Measurements from ENCODE around the gene IL16.

Gene IL16

DNA sequence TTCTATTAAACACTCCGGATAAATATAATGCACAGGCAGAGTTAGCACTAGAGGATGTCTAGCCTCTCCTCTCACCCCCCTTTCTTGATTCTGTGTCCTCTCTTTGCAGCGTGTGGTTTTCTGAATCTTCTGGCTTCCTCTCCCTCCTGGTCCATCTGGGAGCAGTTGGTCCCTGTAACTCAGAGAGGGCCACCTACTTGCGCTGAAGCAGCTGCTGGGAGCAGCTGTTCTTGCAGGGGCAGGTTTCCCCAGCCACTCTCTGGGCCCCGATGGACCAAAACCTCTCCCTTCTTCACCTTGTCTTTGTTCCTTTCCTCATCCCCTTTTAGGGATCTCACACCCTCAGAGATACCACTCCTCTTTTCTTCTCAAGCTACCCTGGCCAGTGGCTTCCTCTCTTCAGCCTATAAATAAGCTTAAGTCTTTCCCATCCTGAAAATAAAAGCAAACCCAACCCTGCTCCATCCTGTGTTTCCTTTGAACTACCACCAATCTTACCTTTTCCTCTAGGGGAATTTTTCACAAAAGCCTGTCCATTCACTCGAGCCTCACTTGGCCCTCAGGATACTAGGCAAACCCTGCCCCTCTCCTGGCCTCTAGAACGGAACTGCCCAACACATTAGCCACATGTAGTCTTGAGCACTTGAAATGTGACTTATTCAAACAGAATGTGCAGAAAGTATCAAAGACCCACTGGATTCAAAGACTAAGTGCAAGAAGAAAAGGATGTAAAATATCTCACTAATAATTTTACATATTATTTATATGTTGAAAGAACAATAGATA, 67.6 kb downstream of the IL16 start:
- Histone ChIP-seq H3K4me1 (ENCODE audit: insufficient read depth, low read length) (peaks cover 4% of the 10 kb centered on the region; the same call in 1 of the 2 replicates), H3K27ac (ENCODE audit: low read length) (no peak overlapping the region), H3K36me3 (ENCODE audit: insufficient read depth, low read depth, low read length) (no peaks in the 10 kb centered on the region), H3K27me3 (ENCODE audit: insufficient read depth, low read length) (0 out of 2 replicates have a peak, but pooled peaks cover 4% of the 10 kb centered on the region), H3K9ac (ENCODE audit: low read depth, low read length) (no peak overlapping the region), H3K4me3 (ENCODE audit: low read length) (no peak overlapping the region), H3K9me3 (ENCODE audit: insufficient read depth, low read depth, low read length) (no peaks in the 10 kb centered on the region)

- Histone ChIP-seq H3K9me3 (ENCODE audit: insufficient read depth, low read depth, low read length) (no peaks in the 10 kb centered on the region), H3K9ac (ENCODE audit: low read depth, low read length) (no peak overlapping the region), H3K27ac (ENCODE audit: low read length) (no peak overlapping the region), H3K36me3 (ENCODE audit: insufficient read depth, low read depth, low read length) (no peaks in the 10 kb centered on the region), H3K4me3 (ENCODE audit: low read length) (peak overlapping the region; percentile 54; the same call in 1 of the 2 replicates), H3K4me1 (ENCODE audit: insufficient read depth, low read length) (peaks cover 4% of the 10 kb centered on the region; the same call in 1 of the 2 replicates), H3K27me3 (ENCODE audit: insufficient read depth, low read length) (0 out of 2 replicates have a peak, but pooled peaks cover 4% of the 10 kb centered on the region)
These were observed 68.7 kb downstream of the IL16 start for GRCh38 chr15:81265256-81265943.

- Histone ChIP-seq H3K36me3 (ENCODE audit: insufficient read depth, low read depth, low read length) (no peaks in the 10 kb centered on the region), H3K27me3 (ENCODE audit: insufficient read depth, low read length) (0 out of 2 replicates have a peak, but pooled peaks cover 4% of the 10 kb centered on the region), H3K4me1 (ENCODE audit: insufficient read depth, low read length) (peaks cover 4% of the 10 kb centered on the region; the same call in 1 of the 2 replicates), H3K4me3 (ENCODE audit: low read length) (peak overlapping the region; percentile 54), H3K9me3 (ENCODE audit: insufficient read depth, low read depth, low read length) (no peaks in the 10 kb centered on the region), H3K9ac (ENCODE audit: low read depth, low read length) (peak overlapping the region; percentile 24; the same call in 1 of the 2 replicates), H3K27ac (ENCODE audit: low read length) (no peak overlapping the region)
These were observed 69.5 kb downstream of the IL16 start for GRCh38 chr15:81265944-81266775.

- H3K36me3 ChIP-seq (ENCODE audit: insufficient read depth, low read depth, low read length): no peaks in the 10 kb centered on the region
- no peak overlapping the region for H3K4me3 ChIP-seq (ENCODE audit: low read length)
- H3K9me3 ChIP-seq (ENCODE audit: insufficient read depth, low read depth, low read length): no peaks in the 10 kb centered on the region
- H3K27me3 ChIP-seq (ENCODE audit: insufficient read depth, low read length): 0 out of 2 replicates have a peak, but pooled peaks cover 4% of the 10 kb centered on the region
- no peak overlapping the region for H3K9ac ChIP-seq (ENCODE audit: low read depth, low read length)
- H3K4me1 ChIP-seq (ENCODE audit: insufficient read depth, low read length): peaks cover 4% of the 10 kb centered on the region; the same call in 1 of the 2 replicates
- H3K27ac ChIP-seq (ENCODE audit: low read length): no peak overlapping the region
These were observed 71.7 kb downstream of the IL16 start for GRCh38 chr15:81268340-81268739.

GRCh38 chr15:81268881-81269601, 72.4 kb downstream of the IL16 start:
- Histone ChIP-seq H3K9me3 (ENCODE audit: insufficient read depth, low read depth, low read length) (no peaks in the 10 kb centered on the region), H3K27me3 (ENCODE audit: insufficient read depth, low read length) (0 out of 2 replicates have a peak, but pooled peaks cover 4% of the 10 kb centered on the region), H3K4me1 (ENCODE audit: insufficient read depth, low read length) (peaks cover 4% of the 10 kb centered on the region; the same call in 1 of the 2 replicates), H3K36me3 (ENCODE audit: insufficient read depth, low read depth, low read length) (no peaks in the 10 kb centered on the region), H3K4me3 (ENCODE audit: low read length) (no peak overlapping the region), H3K27ac (ENCODE audit: low read length) (no peak overlapping the region), H3K9ac (ENCODE audit: low read depth, low read length) (no peak overlapping the region)

- Histone ChIP-seq H3K9me3 (ENCODE audit: insufficient read depth, low read depth, low read length) (no peaks in the 10 kb centered on the region), H3K36me3 (ENCODE audit: insufficient read depth, low read depth, low read length) (no peaks in the 10 kb centered on the region), H3K27me3 (ENCODE audit: insufficient read depth, low read length) (0 out of 2 replicates have a peak, but pooled peaks cover 4% of the 10 kb centered on the region), H3K27ac (ENCODE audit: low read length) (no peak overlapping the region), H3K9ac (ENCODE audit: low read depth, low read length) (no peak overlapping the region), H3K4me3 (ENCODE audit: low read length) (no peak overlapping the region), H3K4me1 (ENCODE audit: insufficient read depth, low read length) (peaks cover 4% of the 10 kb centered on the region; the same call in 1 of the 2 replicates)
These were observed 73.5 kb downstream of the IL16 start for GRCh38 chr15:81270188-81270587.

- H3K4me3 ChIP-seq (ENCODE audit: low read length): no peak overlapping the region
- no peak overlapping the region for H3K27ac ChIP-seq (ENCODE audit: low read length)
- no peaks in the 10 kb centered on the region for H3K9me3 ChIP-seq (ENCODE audit: insufficient read depth, low read depth, low read length)
- 0 out of 2 replicates have a peak, but pooled peaks cover 4% of the 10 kb centered on the region for H3K27me3 ChIP-seq (ENCODE audit: insufficient read depth, low read length)
- no peaks in the 10 kb centered on the region for H3K36me3 ChIP-seq (ENCODE audit: insufficient read depth, low read depth, low read length)
- no peak overlapping the region for H3K9ac ChIP-seq (ENCODE audit: low read depth, low read length)
- peaks cover 3% of the 10 kb centered on the region; the same call in 1 of the 2 replicates for H3K4me1 ChIP-seq (ENCODE audit: insufficient read depth, low read length)
These were observed 74.3 kb downstream of the IL16 start for GRCh38 chr15:81270781-81271491.

- Histone ChIP-seq H3K9ac (ENCODE audit: low read depth, low read length) (no peak overlapping the region), H3K36me3 (ENCODE audit: insufficient read depth, low read depth, low read length) (no peaks in the 10 kb centered on the region), H3K4me1 (ENCODE audit: insufficient read depth, low read length) (no peaks in the 10 kb centered on the region), H3K9me3 (ENCODE audit: insufficient read depth, low read depth, low read length) (peaks cover 7% of the 10 kb centered on the region), H3K27me3 (ENCODE audit: insufficient read depth, low read length) (no peaks in the 10 kb centered on the region), H3K4me3 (ENCODE audit: low read length) (no peak overlapping the region), H3K27ac (ENCODE audit: low read length) (no peak overlapping the region)
These were observed 75.3 kb downstream of the IL16 start for GRCh38 chr15:81271761-81272644.

- Histone ChIP-seq H3K4me1 (ENCODE audit: insufficient read depth, low read length) (no peaks in the 10 kb centered on the region), H3K36me3 (ENCODE audit: insufficient read depth, low read depth, low read length) (no peaks in the 10 kb centered on the region), H3K9me3 (ENCODE audit: insufficient read depth, low read depth, low read length) (peaks cover 14% of the 10 kb centered on the region), H3K27ac (ENCODE audit: low read length) (no peak overlapping the region), H3K9ac (ENCODE audit: low read depth, low read length) (no peak overlapping the region), H3K4me3 (ENCODE audit: low read length) (no peak overlapping the region), H3K27me3 (ENCODE audit: insufficient read depth, low read length) (no peaks in the 10 kb centered on the region)
These were observed 76.5 kb downstream of the IL16 start for GRCh38 chr15:81273200-81273599.

DNA sequence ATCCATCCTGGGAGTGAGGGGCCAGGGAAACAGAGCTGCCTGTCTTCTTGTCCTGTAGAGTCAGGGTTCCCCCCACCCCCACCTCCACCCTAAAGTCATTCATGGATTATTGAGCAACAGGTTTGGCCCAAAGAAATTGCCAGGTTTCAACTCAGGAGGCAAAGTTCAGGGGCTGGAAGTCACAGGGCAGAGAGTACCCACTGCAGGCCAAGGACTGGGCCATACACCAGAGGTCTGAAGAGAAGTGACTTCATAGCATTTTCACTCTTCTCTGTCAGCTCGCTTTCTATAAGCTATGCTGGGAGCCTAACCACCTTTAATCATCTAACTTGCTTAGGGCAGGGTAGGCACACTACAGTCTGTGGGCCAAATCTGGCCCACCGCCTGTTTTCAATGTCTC, 77.2 kb downstream of the IL16 start:
- no peak overlapping the region for H3K27ac ChIP-seq (ENCODE audit: low read length)
- H3K27me3 ChIP-seq (ENCODE audit: insufficient read depth, low read length): no peaks in the 10 kb centered on the region
- H3K9me3 ChIP-seq (ENCODE audit: insufficient read depth, low read depth, low read length): peaks cover 14% of the 10 kb centered on the region
- H3K4me3 ChIP-seq (ENCODE audit: low read length): no peak overlapping the region
- no peak overlapping the region for H3K9ac ChIP-seq (ENCODE audit: low read depth, low read length)
- no peaks in the 10 kb centered on the region for H3K4me1 ChIP-seq (ENCODE audit: insufficient read depth, low read length)
- H3K36me3 ChIP-seq (ENCODE audit: insufficient read depth, low read depth, low read length): no peaks in the 10 kb centered on the region

Measured in iPS-20b (cell line).